ENCODE data around the gene CD58.
"Not testable (repeated sequence)": the region's sequence is repeated elsewhere in the genome, so short reads cannot be mapped to it uniquely, and the experiment has no call there.

The CD58 gene, protein sequence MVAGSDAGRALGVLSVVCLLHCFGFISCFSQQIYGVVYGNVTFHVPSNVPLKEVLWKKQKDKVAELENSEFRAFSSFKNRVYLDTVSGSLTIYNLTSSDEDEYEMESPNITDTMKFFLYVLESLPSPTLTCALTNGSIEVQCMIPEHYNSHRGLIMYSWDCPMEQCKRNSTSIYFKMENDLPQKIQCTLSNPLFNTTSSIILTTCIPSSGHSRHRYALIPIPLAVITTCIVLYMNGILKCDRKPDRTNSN

GRCh38 chr1:116570358-116571214, at the start of gene CD58:
TSS of gene CD58 (minus strand) at chr1:116571026. CDS start at chr1:116570972, 54 bp downstream.
- DNase-seq (ENCODE audit: low spot score): peak; percentile 71

GRCh38 chr1:116620392-116620791, 49.6 kb upstream of the CD58 start:
- not testable (repeated sequence) for DNase-seq (ENCODE audit: low spot score)

- DNase-seq (ENCODE audit: low spot score): not testable (repeated sequence)
These were observed 48.3 kb upstream of the CD58 start for GRCh38 chr1:116619106-116619505.

GRCh38 chr1:116617808-116618207, 47.0 kb upstream of the CD58 start:
- DNase-seq (ENCODE audit: low spot score): not testable (repeated sequence)

- DNase-seq (ENCODE audit: low spot score): not testable (repeated sequence)
These were observed 43.0 kb upstream of the CD58 start for GRCh38 chr1:116613825-116614224.

DNA sequence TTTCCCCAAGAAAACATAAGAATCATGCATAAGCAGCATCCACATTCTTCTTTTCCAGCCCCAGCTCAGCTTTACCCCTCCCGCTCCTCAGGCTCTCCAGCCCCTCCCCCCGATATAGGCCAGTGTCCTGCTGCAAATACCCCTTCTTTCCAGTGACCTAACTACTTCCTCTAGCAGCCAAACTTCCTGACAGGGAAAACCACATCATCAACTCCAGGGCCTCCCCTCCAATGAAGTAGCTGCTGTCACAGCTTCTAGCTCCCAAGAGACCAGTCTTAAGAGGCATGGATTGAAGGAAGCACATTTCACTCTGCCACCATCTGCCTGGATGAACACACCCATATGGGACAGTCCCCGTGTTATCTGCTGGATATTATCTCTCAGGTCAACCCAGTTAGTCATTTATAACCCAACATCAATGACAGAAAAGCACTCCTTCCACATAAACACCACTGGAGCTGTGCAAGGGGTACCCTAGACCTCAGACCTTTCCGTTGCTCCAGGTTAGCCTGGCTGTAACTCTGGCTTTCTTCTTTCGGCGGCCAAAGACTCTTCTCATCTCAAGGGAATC, 39.1 kb upstream of the CD58 start:
- DNase-seq (ENCODE audit: low spot score): not testable (repeated sequence)

- not testable (repeated sequence) for DNase-seq (ENCODE audit: low spot score)
These were observed 38.0 kb upstream of the CD58 start for GRCh38 chr1:116608841-116609240.

DNA sequence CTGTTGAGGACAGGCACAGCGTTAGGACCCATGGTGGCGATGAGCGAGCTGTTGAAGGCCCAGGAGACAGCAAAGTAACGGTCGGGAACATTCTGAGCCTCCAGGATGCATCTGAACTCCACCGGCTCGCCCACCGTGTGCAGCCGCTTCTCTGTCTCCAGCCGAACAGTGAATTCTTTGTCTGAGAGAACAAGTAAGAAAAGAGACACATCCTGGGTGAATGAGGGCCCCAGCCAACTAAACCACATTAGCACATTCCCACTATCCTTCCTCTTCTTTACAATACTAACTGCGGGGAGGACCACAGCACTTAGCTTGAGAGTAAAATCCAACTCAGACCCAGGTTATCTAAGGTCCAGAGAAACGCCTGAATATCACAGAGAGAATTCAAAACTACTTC, 37.3 kb upstream of the CD58 start:
- DNase-seq (ENCODE audit: low spot score): not testable (repeated sequence)

DNA sequence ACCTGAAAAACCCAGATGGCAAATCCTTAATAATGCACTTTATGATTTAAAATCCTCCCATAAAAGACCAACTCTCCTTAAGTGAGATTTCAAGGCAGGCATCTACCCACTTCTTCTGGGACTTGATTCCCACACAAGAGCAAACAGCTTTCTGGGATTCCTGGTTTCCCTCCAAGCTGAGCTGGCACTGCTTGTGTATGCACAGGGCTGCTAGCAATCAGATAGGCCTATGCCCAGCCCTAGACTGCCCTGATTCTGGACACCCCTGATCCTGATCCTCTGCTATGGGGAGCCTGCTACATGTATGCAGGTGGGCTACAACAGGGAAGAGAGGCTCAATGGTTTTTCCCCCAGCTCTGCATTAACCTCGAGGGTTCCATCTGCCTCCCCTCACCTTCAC, 36.6 kb upstream of the CD58 start:
- not testable (repeated sequence) for DNase-seq (ENCODE audit: low spot score)

GRCh38 chr1:116606067-116606466, 35.2 kb upstream of the CD58 start:
- not testable (repeated sequence) for DNase-seq (ENCODE audit: low spot score)

- no peak for DNase-seq (ENCODE audit: low spot score)
These were observed 34.5 kb upstream of the CD58 start for GRCh38 chr1:116605315-116605714.

DNA sequence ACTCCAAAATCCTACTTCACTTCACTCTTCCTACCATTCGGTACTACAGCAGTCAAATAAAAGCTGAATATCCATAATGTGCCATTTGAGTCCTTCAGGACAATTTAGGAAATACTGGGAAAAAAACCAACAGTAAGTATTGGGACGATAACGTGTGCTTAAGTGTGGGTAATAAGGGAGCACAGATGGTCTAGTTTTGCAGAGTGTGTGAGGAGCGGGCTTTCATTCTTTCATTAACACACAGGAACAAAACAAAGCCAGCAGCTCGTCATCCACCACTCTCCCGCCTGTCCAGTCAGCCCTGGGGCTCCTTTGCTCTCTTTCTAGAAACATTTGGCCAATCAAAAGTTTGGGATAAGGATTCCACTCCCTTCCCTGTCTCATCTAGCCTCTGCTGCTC, 33.6 kb upstream of the CD58 start:
- DNase-seq (ENCODE audit: low spot score): not testable (repeated sequence)

DNA sequence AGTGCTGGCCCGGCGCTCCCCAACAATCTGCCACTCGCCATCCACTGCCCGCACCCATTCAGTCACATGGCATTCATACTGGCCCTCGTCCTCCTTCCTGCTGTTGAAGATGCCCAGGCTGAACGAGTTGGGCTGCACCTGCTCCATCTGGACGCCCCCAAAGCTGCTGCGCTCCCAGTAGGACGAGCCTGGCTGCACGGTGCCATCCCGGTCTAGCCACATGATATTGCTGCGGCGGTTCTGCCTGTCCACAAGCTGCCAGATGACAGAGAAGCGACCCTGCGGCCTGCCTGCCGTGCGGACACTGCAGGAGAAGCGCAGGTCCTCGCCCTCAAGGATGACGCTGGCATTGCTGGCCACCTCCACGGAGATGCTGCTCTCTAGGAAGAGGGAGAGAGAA, 32.8 kb upstream of the CD58 start:
- DNase-seq (ENCODE audit: low spot score): not testable (repeated sequence)

DNA sequence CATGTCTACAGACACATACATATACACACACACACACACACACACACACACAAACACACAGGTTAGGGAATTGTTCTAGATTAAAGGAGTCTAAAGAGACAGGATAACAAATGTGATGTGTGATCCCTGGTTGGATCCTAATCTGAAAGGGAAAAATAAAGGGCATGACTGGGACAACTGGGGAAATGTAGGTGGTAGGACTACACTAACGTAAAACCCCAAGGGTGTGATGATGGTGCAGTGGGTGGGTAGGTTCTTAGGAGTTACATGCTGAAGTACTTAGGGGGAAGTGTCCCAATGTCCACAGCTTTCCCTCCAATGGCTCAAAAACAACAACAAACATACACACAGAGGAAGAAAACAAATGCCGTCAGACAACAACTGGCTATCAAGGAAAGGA, 28.5 kb upstream of the CD58 start:
- DNase-seq (ENCODE audit: low spot score): not testable (repeated sequence)

GRCh38 chr1:116598420-116599036, 27.7 kb upstream of the CD58 start:
- DNase-seq (ENCODE audit: low spot score): not testable (repeated sequence)

DNA sequence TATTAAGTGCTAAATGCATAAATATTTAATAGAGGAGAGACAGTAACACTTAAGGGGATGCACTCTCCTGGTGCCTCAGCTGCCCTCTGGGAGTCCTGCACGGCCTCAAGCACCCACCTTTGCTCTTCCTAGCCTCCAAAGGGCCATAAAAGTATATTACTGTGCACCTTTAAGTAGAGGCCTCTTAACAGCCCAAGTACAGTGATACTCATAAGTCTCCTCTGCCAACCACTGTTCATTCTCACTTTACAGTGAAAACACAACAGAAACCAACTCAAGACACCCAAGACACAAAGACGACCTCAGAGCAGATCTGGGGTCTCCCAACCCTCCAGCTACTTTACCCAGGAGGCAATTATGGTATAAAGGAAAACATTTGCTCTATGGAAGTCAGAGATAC, 26.6 kb upstream of the CD58 start:
- not testable (repeated sequence) for DNase-seq (ENCODE audit: low spot score)

GRCh38 chr1:116596742-116597307, 26.0 kb upstream of the CD58 start:
- not testable (repeated sequence) for DNase-seq (ENCODE audit: low spot score)

DNA sequence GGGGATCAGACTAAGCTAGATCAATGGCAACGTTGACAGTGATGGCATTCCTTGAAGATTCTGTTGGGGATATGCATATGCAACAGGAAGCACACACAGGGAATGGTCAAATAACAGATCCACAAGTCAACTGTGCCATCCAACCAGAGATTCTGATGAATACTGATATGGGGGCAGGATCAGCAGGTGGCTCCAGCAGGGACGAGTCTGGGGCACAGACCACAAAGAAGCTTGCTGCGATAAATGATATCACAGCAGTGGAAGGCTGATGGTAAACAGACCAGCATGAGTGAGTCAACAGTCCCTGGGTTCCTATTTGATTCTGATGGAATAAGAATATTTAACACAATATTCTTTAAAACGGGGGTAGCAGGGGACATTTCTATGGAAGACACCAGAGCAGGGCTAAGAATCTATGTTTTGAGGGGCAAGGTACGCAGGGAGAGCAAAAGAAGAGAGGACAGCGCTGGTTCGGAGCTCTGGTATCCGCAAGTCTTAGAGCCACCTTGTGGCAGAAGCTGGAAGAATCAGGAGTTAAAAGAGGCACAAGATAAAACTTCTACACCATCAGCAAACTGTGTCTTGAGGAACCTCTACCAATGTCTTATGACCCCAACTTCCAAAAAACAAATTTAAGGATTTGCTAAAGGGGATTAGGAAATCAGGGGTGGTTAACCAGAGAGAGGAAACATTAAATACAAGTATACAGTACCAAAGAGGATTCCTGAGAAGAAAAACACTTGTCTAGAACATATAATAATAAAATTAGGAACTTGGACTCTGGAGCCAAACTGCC, 25.3 kb upstream of the CD58 start:
- DNase-seq (ENCODE audit: low spot score): peak; percentile 24

GRCh38 chr1:116595065-116595840, 24.4 kb upstream of the CD58 start:
- DNase-seq (ENCODE audit: low spot score): not testable (repeated sequence)

DNA sequence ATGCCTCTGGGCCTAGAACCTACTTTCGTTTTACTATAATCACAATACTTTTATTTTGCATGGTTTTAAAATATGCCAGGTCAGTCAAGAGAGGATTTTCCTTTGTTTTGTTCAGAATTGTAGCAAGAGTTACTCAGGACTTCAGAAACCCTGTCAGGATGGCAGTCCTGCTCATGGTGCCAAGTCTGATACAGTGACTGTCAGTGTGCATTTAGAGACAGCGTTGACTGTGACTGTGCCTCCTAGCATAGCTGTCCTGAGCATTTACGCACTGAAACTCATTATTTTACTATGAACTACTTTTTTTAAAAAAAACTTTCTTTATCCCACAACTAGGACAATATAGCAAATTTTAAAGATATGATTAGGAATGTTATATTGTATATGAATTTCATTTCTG, 23.2 kb upstream of the CD58 start:
- DNase-seq (ENCODE audit: low spot score): not testable (repeated sequence)
